HepG2 (cell line): ENCODE results near the gene DCST2. TPM values are rescaled to one million over a fixed set of nuclear protein-coding genes. Genes with fewer than 3 reads are reported as not detected.

ENCODE experiments used
- ATAC-seq: fragments of 200-7000 bp; cut with Tn5 transposase; 3 replicates; pipeline ENCODE4 v1.9.1; 2020; ENCODE audit warnings: mild to moderate bottlenecking, moderate library complexity
- BruUV-seq: library from RNA; stranded (reverse); fragments of 400-500 nt; replicated peaks from 2 replicates; lab custom pipeline; 2021; lab: Mats Ljungman, UMichigan
- CTCF ChIA-PET: fragments of 300-600 bp; formaldehyde crosslinking; extraction: SDS; loops from one replicate; lab custom pipeline; 2021; ENCODE audit warnings: low total read pairs, inconsistent platforms, low intra/inter-chr PET ratio; lab: Yijun Ruan, JAX
- POLR2A ChIA-PET: fragments of 350-600 bp; sonication (Branson Sonifier 250); formaldehyde crosslinking; loops from one replicate; lab custom pipeline; 2020; ENCODE audit warnings: antibody characterized with exemption, inconsistent platforms; lab: Yijun Ruan, JAX
- DNase-seq: peaks from one replicate; pipeline ENCODE4 v3.0.0-alpha.2; 2015; ENCODE audit warnings: low spot score
- FAIRE-seq: peaks from 3 replicates; lab custom pipeline; 2011; peaks lifted over from hg19 to GRCh38; lab: Jason Lieb, UNC
- H2AFZ ChIP-seq: one replicate; pipeline ENCODE4 v1.6.1; 2011; ENCODE audit warnings: low read length, inconsistent platforms
- H3K27ac ChIP-seq: fragments of 300-600 bp; 3 replicates; pipeline ENCODE4 v1.8.0; 2011; ENCODE audit warnings: mixed run types, mild to moderate bottlenecking, mixed read lengths, low read length, inconsistent platforms; ENCODE audit not compliant: insufficient read depth; ENCODE audit errors: extremely low read length
- H3K27me3 ChIP-seq, 2 experiments: fragments of 200-600 bp in 1 of 2; 2 replicates in 1 of 2; 3 replicates in 1 of 2; pipeline versions ENCODE4 v1.6.0 to v1.8.0; 2011; ENCODE audit warnings: low read length in 2 of 2, mild to moderate bottlenecking in 2 of 2, moderate library complexity in 2 of 2, inconsistent platforms in 1 of 2; ENCODE audit not compliant: insufficient read depth in 2 of 2, control insufficient read depth in 1 of 2
- H3K36me3 ChIP-seq, 2 experiments: fragments of 200-600 bp in 1 of 2; replicated peaks in 1 of 2; 2 replicates in 1 of 2; 3 replicates in 1 of 2; pipeline versions ENCODE4 v1.5.1 to v1.8.0; 2011; ENCODE audit warnings: low read length in 2 of 2, inconsistent platforms in 1 of 2; ENCODE audit not compliant: insufficient read depth in 2 of 2, control insufficient read depth in 1 of 2
- H3K4me1 ChIP-seq: 2 replicates; pipeline ENCODE4 v1.5.1; 2012; ENCODE audit warnings: low read length, inconsistent platforms; ENCODE audit not compliant: insufficient read depth
- H3K4me2 ChIP-seq: 2 replicates; pipeline ENCODE4 v1.6.0; 2011; ENCODE audit warnings: low read depth, low read length, inconsistent platforms
- H3K4me3 ChIP-seq, 3 experiments: fragments of 200-600 bp in 1 of 3; sonication (generic), shearing (Covaris generic) in 1 of 3; replicated peaks in 1 of 3; 2 replicates each; pipeline ENCODE4 v1.5.1; 2011 to 2016; ENCODE audit warnings: low read length in 3 of 3, inconsistent platforms in 2 of 3, low read depth in 2 of 3, mild to moderate bottlenecking in 2 of 3, control low read depth in 1 of 3, mixed read lengths in 1 of 3; ENCODE audit not compliant: insufficient read depth in 1 of 3
- H3K79me2 ChIP-seq: one replicate; pipeline ENCODE4 v1.6.1; 2011; ENCODE audit warnings: low read length, inconsistent platforms; ENCODE audit not compliant: insufficient read depth
- H3K9ac ChIP-seq: 2 replicates; pipeline ENCODE4 v1.6.0; 2011; ENCODE audit warnings: mild to moderate bottlenecking, low read depth, low read length, inconsistent platforms; ENCODE audit not compliant: insufficient read depth
- H3K9me3 ChIP-seq: 2 replicates; pipeline ENCODE4 v1.5.1; 2012; ENCODE audit warnings: mild to moderate bottlenecking, low read length
- H4K20me1 ChIP-seq: 2 replicates; pipeline ENCODE4 v1.6.0; 2011; ENCODE audit warnings: inconsistent platforms, mild to moderate bottlenecking, low read length, moderate library complexity; ENCODE audit not compliant: insufficient read depth
- NONO ChIP-seq, 2 experiments: fragments of 450-650 bp in 1 of 2; sonication (generic) in 1 of 2; formaldehyde crosslinking in 1 of 2; IDR thresholded peaks in 1 of 2; conservative IDR thresholded peaks in 1 of 2; 2 replicates each; pipeline versions ENCODE4 v1.6.1 to v1.8.0; 2017 to 2022; ENCODE audit warnings: mild to moderate bottlenecking in 1 of 2, missing genetic modification reagents in 1 of 2, moderate library complexity in 1 of 2
- RXRA ChIP-seq: sonication (generic); formaldehyde crosslinking; IDR thresholded peaks from 2 replicates; pipeline ENCODE4 v1.5.1; 2020; ENCODE audit warnings: missing genetic modification reagents
- SALL1 ChIP-seq: sonication (generic); formaldehyde crosslinking; IDR thresholded peaks from 2 replicates; pipeline ENCODE4 v1.8.0; 2022; ENCODE audit warnings: mild to moderate bottlenecking, missing genetic modification reagents
- SP5 ChIP-seq: IDR thresholded peaks from 2 replicates; pipeline ENCODE4 v1.6.1; 2016; ENCODE audit warnings: low read depth, borderline replicate concordance
- ZSCAN25 ChIP-seq: sonication (generic); formaldehyde crosslinking; IDR thresholded peaks from 2 replicates; pipeline ENCODE4 v1.8.0; 2022; ENCODE audit warnings: mild to moderate bottlenecking, missing genetic modification reagents
- WGBS: methylation state at CpG from one replicate; pipeline ENCODE4 v1.1.6; 2017; ENCODE audit warnings: low lambda C conversion rate; 5-methylcytosine and 5-hydroxymethylcytosine counted together
- in situ Hi-C: cut with HindIII; loops from 2 replicates; pipeline ENCODE4 v1.10.0; 2017; ENCODE audit warnings: low pct_unique_long_range_greater_than_20kb; ENCODE audit not compliant: extremely low pct_ligation_motif_present
- intact Hi-C: fragments of 100-400 bp; cut with micrococcal nuclease; formaldehyde crosslinking; loops from one replicate; pipeline ENCODE4 v1.10.0; 2022; ENCODE audit not compliant: unreplicated experiment
- polyA plus RNA-seq, 8 experiments: library from polyadenylated mRNA; depleted of rRNA in 3 of 8; stranded (reverse) in 7 of 8; unstranded in 1 of 8; fragments of >200 nt; fragmentation: Illumina TruSeq in 4 of 8; extraction: Trizol in 4 of 8; gene quantifications; 2 replicates each; pipeline versions ENCODE4 v1.2.1 to v1.2.3, GENCODE V29; 2011 to 2016; ENCODE audit warnings: low read depth in 4 of 8, missing spikeins in 1 of 8, mixed read lengths in 1 of 8; ENCODE audit not compliant: insufficient read depth in 1 of 8
- total RNA-seq, 5 experiments: library from RNA; depleted of rRNA; stranded (reverse); fragments of >200 nt; fragmentation: Illumina TruSeq; extraction: Trizol; gene quantifications; 2 replicates each; pipeline ENCODE4 v1.2.3, GENCODE V29; 2016; ENCODE audit warnings: low read depth in 1 of 5
- TF ChIP-seq, protein P1 (sequence below): IDR thresholded peaks from 2 replicates; pipeline ENCODE4 v1.4.0; 2020; ENCODE audit warnings: mild to moderate bottlenecking, missing genetic modification reagents
- TF ChIP-seq, protein P2 (sequence below): sonication (generic); formaldehyde crosslinking; IDR thresholded peaks from 2 replicates; pipeline ENCODE4 v1.4.0; 2020; ENCODE audit warnings: missing genetic modification reagents, borderline replicate concordance
- TF ChIP-seq, protein P3 (sequence below): sonication (generic); formaldehyde crosslinking; IDR thresholded peaks from 2 replicates; pipeline ENCODE4 v1.4.0; 2020; ENCODE audit warnings: missing genetic modification reagents
- TF ChIP-seq, protein P4 (sequence below): sonication (generic); formaldehyde crosslinking; conservative IDR thresholded peaks from 2 replicates; pipeline ENCODE4 v1.4.0; 2020; ENCODE audit warnings: mild to moderate bottlenecking, missing genetic modification reagents, moderate library complexity

The DCST2 gene
- total and polyA plus RNA-seq, 2 of the 13 experiments (the other 11 are each of a cell fraction or from before 2014, with no cell fraction given), result 0.74 TPM; not detected in 1

DNA sequence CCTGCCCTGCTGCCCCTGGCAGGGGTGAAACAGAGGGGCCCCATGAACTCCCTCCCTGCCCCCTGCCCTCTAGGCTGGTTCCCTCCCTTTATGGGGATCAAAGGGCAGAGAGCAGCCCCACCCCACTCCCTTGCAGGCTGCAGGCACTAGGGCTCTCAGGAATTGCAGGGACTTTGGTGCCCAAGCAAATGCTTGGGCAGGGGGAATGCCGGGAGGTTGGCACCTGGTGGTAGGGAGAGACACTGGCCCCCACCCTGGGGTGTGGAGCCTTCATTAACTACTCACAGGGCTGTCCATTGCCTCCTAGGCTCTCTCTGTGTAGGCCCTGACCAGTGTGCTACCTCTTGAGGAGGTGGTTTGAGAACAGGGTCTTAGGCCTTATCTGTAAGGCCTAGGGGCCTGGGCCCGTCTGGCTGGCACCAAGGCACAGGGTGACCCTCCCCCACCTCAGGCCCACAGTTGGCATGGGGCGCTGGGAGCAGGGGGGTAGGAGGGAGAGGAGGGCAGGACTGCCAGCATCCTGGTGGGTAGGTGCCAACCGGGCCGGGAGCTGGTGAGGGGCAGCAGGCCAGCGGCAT is 26.2 kb downstream of the DCST2 start:
- FAIRE-seq (no peak), DNase-seq (no peak), ATAC-seq (peak; percentile 18)
- Histone ChIP-seq H3K9me3 (no peaks in the 10 kb centered on the region), H3K9ac (0 out of 2 replicates have a peak overlapping the region, but pooled peaks have one; percentile 43), H3K27ac (peak overlapping the region; percentile 40), H3K79me2 (peaks cover 46% of the 10 kb centered on the region), H2AFZ (no peak overlapping the region), H3K4me1 (peaks cover 84% of the 10 kb centered on the region), H3K4me3 (0 out of 6 replicates have a peak overlapping the region, but pooled peaks of 1 of the 3 experiments have one; percentile 28), H3K4me2 (peak overlapping the region; percentile 36; the same call in 1 of the 2 replicates), H3K27me3 (no peaks in the 10 kb centered on the region; a peak in 1 of 5 replicates), H3K36me3 (peaks cover 3 to 8% of the 10 kb centered on the region in 2 experiments; a peak in 3 of 5 replicates), H4K20me1 (peaks cover 6% of the 10 kb centered on the region; the same call in 1 of the 2 replicates)
- POLR2A ChIA-PET, result interaction anchor here (0.9 to 1.6 kb wide), 4 partner anchors 10 to 35 kb away, joined by 3 to 10 read pairs (median 6); no protein-coding TSS in a partner anchor
- 85% methylated on average over 4 of the region's 6 CpGs for WGBS
- intact Hi-C loops (no loop called here), in situ Hi-C loops (no loop called here)
- BruUV-seq, result no TSS peak
- CTCF ChIA-PET, result no interaction called here
- TF ChIP-seq, protein P1, sequence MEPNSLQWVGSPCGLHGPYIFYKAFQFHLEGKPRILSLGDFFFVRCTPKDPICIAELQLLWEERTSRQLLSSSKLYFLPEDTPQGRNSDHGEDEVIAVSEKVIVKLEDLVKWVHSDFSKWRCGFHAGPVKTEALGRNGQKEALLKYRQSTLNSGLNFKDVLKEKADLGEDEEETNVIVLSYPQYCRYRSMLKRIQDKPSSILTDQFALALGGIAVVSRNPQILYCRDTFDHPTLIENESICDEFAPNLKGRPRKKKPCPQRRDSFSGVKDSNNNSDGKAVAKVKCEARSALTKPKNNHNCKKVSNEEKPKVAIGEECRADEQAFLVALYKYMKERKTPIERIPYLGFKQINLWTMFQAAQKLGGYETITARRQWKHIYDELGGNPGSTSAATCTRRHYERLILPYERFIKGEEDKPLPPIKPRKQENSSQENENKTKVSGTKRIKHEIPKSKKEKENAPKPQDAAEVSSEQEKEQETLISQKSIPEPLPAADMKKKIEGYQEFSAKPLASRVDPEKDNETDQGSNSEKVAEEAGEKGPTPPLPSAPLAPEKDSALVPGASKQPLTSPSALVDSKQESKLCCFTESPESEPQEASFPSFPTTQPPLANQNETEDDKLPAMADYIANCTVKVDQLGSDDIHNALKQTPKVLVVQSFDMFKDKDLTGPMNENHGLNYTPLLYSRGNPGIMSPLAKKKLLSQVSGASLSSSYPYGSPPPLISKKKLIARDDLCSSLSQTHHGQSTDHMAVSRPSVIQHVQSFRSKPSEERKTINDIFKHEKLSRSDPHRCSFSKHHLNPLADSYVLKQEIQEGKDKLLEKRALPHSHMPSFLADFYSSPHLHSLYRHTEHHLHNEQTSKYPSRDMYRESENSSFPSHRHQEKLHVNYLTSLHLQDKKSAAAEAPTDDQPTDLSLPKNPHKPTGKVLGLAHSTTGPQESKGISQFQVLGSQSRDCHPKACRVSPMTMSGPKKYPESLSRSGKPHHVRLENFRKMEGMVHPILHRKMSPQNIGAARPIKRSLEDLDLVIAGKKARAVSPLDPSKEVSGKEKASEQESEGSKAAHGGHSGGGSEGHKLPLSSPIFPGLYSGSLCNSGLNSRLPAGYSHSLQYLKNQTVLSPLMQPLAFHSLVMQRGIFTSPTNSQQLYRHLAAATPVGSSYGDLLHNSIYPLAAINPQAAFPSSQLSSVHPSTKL (CRISPR knock-in tag), result peak; percentile 14; the same call in 1 of the 2 replicates
- TF ChIP-seq, protein P2, sequence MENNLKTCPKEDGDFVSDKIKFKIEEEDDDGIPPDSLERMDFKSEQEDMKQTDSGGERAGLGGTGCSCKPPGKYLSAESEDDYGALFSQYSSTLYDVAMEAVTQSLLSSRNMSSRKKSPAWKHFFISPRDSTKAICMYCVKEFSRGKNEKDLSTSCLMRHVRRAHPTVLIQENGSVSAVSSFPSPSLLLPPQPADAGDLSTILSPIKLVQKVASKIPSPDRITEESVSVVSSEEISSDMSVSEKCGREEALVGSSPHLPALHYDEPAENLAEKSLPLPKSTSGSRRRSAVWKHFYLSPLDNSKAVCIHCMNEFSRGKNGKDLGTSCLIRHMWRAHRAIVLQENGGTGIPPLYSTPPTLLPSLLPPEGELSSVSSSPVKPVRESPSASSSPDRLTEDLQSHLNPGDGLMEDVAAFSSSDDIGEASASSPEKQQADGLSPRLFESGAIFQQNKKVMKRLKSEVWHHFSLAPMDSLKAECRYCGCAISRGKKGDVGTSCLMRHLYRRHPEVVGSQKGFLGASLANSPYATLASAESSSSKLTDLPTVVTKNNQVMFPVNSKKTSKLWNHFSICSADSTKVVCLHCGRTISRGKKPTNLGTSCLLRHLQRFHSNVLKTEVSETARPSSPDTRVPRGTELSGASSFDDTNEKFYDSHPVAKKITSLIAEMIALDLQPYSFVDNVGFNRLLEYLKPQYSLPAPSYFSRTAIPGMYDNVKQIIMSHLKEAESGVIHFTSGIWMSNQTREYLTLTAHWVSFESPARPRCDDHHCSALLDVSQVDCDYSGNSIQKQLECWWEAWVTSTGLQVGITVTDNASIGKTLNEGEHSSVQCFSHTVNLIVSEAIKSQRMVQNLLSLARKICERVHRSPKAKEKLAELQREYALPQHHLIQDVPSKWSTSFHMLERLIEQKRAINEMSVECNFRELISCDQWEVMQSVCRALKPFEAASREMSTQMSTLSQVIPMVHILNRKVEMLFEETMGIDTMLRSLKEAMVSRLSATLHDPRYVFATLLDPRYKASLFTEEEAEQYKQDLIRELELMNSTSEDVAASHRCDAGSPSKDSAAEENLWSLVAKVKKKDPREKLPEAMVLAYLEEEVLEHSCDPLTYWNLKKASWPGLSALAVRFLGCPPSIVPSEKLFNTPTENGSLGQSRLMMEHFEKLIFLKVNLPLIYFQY (CRISPR knock-in tag), result 0 out of 2 replicates have a peak, but pooled peaks have one; percentile 30
- peak; percentile 91 for TF ChIP-seq SP5 (CRISPR knock-in tag)
- TF ChIP-seq SALL1 (CRISPR knock-in tag), result peak; percentile 47
- TF ChIP-seq RXRA (CRISPR knock-in tag), result 0 out of 2 replicates have a peak, but pooled peaks have one; percentile 24
- peak; percentile 98 for TF ChIP-seq ZSCAN25 (CRISPR knock-in tag)
- TF ChIP-seq, protein P3, sequence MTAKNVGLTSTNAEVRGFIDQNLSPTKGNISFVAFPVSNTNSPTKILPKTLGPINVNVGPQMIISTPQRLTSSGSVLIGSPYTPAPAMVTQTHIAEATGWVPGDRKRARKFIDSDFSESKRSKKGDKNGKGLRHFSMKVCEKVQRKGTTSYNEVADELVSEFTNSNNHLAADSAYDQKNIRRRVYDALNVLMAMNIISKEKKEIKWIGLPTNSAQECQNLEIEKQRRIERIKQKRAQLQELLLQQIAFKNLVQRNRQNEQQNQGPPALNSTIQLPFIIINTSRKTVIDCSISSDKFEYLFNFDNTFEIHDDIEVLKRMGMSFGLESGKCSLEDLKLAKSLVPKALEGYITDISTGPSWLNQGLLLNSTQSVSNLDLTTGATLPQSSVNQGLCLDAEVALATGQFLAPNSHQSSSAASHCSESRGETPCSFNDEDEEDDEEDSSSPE (CRISPR knock-in tag), result 0 out of 2 replicates have a peak, but pooled peaks have one; percentile 30
- TF ChIP-seq, protein P4, sequence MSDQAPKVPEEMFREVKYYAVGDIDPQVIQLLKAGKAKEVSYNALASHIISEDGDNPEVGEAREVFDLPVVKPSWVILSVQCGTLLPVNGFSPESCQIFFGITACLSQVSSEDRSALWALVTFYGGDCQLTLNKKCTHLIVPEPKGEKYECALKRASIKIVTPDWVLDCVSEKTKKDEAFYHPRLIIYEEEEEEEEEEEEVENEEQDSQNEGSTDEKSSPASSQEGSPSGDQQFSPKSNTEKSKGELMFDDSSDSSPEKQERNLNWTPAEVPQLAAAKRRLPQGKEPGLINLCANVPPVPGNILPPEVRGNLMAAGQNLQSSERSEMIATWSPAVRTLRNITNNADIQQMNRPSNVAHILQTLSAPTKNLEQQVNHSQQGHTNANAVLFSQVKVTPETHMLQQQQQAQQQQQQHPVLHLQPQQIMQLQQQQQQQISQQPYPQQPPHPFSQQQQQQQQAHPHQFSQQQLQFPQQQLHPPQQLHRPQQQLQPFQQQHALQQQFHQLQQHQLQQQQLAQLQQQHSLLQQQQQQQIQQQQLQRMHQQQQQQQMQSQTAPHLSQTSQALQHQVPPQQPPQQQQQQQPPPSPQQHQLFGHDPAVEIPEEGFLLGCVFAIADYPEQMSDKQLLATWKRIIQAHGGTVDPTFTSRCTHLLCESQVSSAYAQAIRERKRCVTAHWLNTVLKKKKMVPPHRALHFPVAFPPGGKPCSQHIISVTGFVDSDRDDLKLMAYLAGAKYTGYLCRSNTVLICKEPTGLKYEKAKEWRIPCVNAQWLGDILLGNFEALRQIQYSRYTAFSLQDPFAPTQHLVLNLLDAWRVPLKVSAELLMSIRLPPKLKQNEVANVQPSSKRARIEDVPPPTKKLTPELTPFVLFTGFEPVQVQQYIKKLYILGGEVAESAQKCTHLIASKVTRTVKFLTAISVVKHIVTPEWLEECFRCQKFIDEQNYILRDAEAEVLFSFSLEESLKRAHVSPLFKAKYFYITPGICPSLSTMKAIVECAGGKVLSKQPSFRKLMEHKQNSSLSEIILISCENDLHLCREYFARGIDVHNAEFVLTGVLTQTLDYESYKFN (CRISPR knock-in tag), result peak; percentile 74
- TF ChIP-seq NONO (IDR thresholded peaks at IDR 0.05), result no peak
- TF ChIP-seq NONO (CRISPR knock-in tag; conservative IDR thresholded peaks at IDR 0.05), result peak; percentile 49; the same call in 1 of the 2 replicates
